Astrocyte (in vitro differentiated cells and primary cell): ENCODE measurements around the gene BTNL9. TPM values are rescaled to one million over a fixed set of nuclear protein-coding genes. Genes with fewer than 3 reads are reported as not detected.
"Not testable (repeated sequence)": the region's sequence is repeated elsewhere in the genome, so short reads cannot be mapped to it uniquely, and the experiment has no call there.

Source experiments
- DNase-seq: peaks from one replicate; pipeline ENCODE4 v3.0.0-alpha.2; 2010; ENCODE audit warnings: low read depth
- FAIRE-seq: peaks from 2 replicates; lab custom pipeline; 2011; peaks lifted over from hg19 to GRCh38; lab: Jason Lieb, UNC
- H2AFZ ChIP-seq: 2 replicates; pipeline ENCODE4 v1.6.0; 2012; ENCODE audit warnings: low read depth, low read length, inconsistent platforms
- H3K27ac ChIP-seq: 2 replicates; pipeline ENCODE4 v1.5.1; 2011; ENCODE audit warnings: low read depth, low read length, inconsistent platforms
- H3K27me3 ChIP-seq: 2 replicates; pipeline ENCODE4 v1.6.0; 2011; ENCODE audit warnings: low read length, inconsistent platforms; ENCODE audit not compliant: insufficient read depth
- H3K36me3 ChIP-seq: 2 replicates; pipeline ENCODE4 v1.5.1; 2011; ENCODE audit warnings: low read length, inconsistent platforms; ENCODE audit not compliant: insufficient read depth
- H3K4me1 ChIP-seq: 2 replicates; pipeline ENCODE4 v1.5.1; 2011; ENCODE audit warnings: low read length, inconsistent platforms; ENCODE audit not compliant: insufficient read depth
- H3K4me2 ChIP-seq: 2 replicates; pipeline ENCODE4 v1.6.0; 2012; ENCODE audit warnings: low read length, inconsistent platforms
- H3K4me3 ChIP-seq: 2 replicates; pipeline ENCODE4 v1.5.1; 2011; ENCODE audit warnings: low read depth, mild to moderate bottlenecking, low read length, inconsistent platforms; ENCODE audit not compliant: insufficient read depth
- H3K79me2 ChIP-seq: 2 replicates; pipeline ENCODE4 v1.6.0; 2012; ENCODE audit warnings: mild to moderate bottlenecking, low read length, inconsistent platforms; ENCODE audit not compliant: insufficient read depth
- H3K9ac ChIP-seq: 2 replicates; pipeline ENCODE4 v1.6.0; 2012; ENCODE audit warnings: mild to moderate bottlenecking, low read length, inconsistent platforms
- H3K9me3 ChIP-seq: 2 replicates; pipeline ENCODE4 v1.5.1; 2012; ENCODE audit warnings: low read depth, mild to moderate bottlenecking, low read length, inconsistent platforms; ENCODE audit not compliant: insufficient read depth
- H4K20me1 ChIP-seq: 2 replicates; pipeline ENCODE4 v1.6.0; 2012; ENCODE audit warnings: low read length, inconsistent platforms; ENCODE audit not compliant: insufficient read depth
- H3K27ac Mint-ChIP-seq: one replicate; pipeline ENCODE4 v1.8.0; 2021; ENCODE audit warnings: mild to moderate bottlenecking, mixed read lengths; ENCODE audit not compliant: unreplicated experiment
- H3K27me3 Mint-ChIP-seq: one replicate; pipeline ENCODE4 v1.8.0; 2021; ENCODE audit warnings: low read depth, mixed read lengths; ENCODE audit not compliant: unreplicated experiment
- H3K36me3 Mint-ChIP-seq: one replicate; pipeline ENCODE4 v1.8.0; 2021; ENCODE audit warnings: low read depth, mixed read lengths; ENCODE audit not compliant: unreplicated experiment
- H3K4me1 Mint-ChIP-seq: one replicate; pipeline ENCODE4 v1.8.0; 2021; ENCODE audit warnings: low read depth, mixed read lengths; ENCODE audit not compliant: unreplicated experiment
- H3K4me3 Mint-ChIP-seq: one replicate; pipeline ENCODE4 v1.8.0; 2021; ENCODE audit warnings: mild to moderate bottlenecking, moderate library complexity, mixed read lengths; ENCODE audit not compliant: unreplicated experiment
- H3K9me3 Mint-ChIP-seq: one replicate; pipeline ENCODE4 v1.8.0; 2021; ENCODE audit warnings: mild to moderate bottlenecking, mixed read lengths; ENCODE audit not compliant: unreplicated experiment
- total RNA-seq: library from RNA; stranded (reverse); gene quantifications from 2 replicates; pipeline ENCODE4 v1.2.1, GENCODE V29; 2021

BTNL9 gene
- total RNA-seq, 1 donor from 2014 or later: not detected

GRCh38 chr5:181096721-181097382 lies 56.8 kb downstream of the BTNL9 start:
- H3K27me3 Mint-ChIP-seq: peaks cover 28% of the 10 kb centered on the region
- H3K79me2 ChIP-seq, H4K20me1 ChIP-seq, H3K4me1 Mint-ChIP-seq, H3K9me3 Mint-ChIP-seq, H3K4me3 Mint-ChIP-seq, DNase-seq, H3K4me2 ChIP-seq, H2AFZ ChIP-seq, H3K9ac ChIP-seq, H3K27ac ChIP-seq, H3K4me1 ChIP-seq, H3K27ac Mint-ChIP-seq, H3K4me3 ChIP-seq, H3K36me3 Mint-ChIP-seq, H3K36me3 ChIP-seq, H3K9me3 ChIP-seq: not testable (repeated sequence)
- peaks cover 15% of the 10 kb centered on the region for H3K27me3 ChIP-seq
- peak; percentile 81 for FAIRE-seq

DNA sequence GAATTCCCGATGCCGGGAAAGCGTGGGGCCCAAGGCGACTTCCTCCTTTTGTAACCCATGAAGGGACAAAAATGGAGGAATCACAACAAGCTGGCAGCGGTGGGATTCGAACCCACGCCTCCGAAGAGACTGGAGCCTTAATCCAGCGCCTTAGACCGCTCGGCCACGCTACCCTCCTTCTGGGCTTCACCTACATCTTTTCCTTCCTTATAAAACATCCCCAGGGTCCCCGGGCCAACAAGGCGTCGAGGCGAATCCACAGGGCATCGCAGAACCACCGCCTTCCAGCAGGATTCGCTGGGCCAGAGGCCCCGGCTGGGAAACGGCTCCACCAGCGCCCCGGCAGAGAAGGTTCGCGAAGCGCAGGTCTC lies 57.3 kb downstream of the BTNL9 start:
- H3K9me3 Mint-ChIP-seq, H3K36me3 Mint-ChIP-seq, H3K4me1 Mint-ChIP-seq, H3K4me1 ChIP-seq, DNase-seq, H3K4me2 ChIP-seq, H3K27ac ChIP-seq, H3K9me3 ChIP-seq, H2AFZ ChIP-seq, H3K27ac Mint-ChIP-seq, H3K4me3 ChIP-seq, H3K4me3 Mint-ChIP-seq, H3K79me2 ChIP-seq, H3K9ac ChIP-seq, H4K20me1 ChIP-seq, FAIRE-seq, H3K36me3 ChIP-seq: not testable (repeated sequence)
- H3K27me3 Mint-ChIP-seq: peaks cover 28% of the 10 kb centered on the region
- peaks cover 15% of the 10 kb centered on the region for H3K27me3 ChIP-seq

- not testable (repeated sequence) for H3K36me3 Mint-ChIP-seq, H3K27ac Mint-ChIP-seq, H3K79me2 ChIP-seq, H3K4me3 ChIP-seq, H3K9me3 Mint-ChIP-seq, H3K9me3 ChIP-seq, H4K20me1 ChIP-seq, DNase-seq, FAIRE-seq, H3K4me1 Mint-ChIP-seq, H2AFZ ChIP-seq, H3K4me1 ChIP-seq, H3K4me2 ChIP-seq, H3K36me3 ChIP-seq, H3K27ac ChIP-seq, H3K4me3 Mint-ChIP-seq, H3K9ac ChIP-seq
- peaks cover 15% of the 10 kb centered on the region for H3K27me3 ChIP-seq
- peaks cover 25% of the 10 kb centered on the region for H3K27me3 Mint-ChIP-seq
Observed at GRCh38 chr5:181097759-181098491, 57.9 kb downstream of the BTNL9 start.
